ENCODE data around the gene YAP1.

YAP1 gene

GRCh38 chr11:102208835-102209234, 98.6 kb downstream of the YAP1 start:
- Histone ChIP-seq H3K27me3 (ENCODE audit: insufficient read depth, poor library complexity, severe bottlenecking) (peaks cover 11% of the 10 kb centered on the region), H3K27ac (replicated peaks) (no peak overlapping the region), H3K4me3 (replicated peaks; ENCODE audit: insufficient read depth, low read length) (no peak overlapping the region)
- TF ChIP-seq REST (IDR thresholded peaks at IDR 0.05; ENCODE audit: insufficient replicate concordance, low read depth) (no peak), GABPA (IDR thresholded peaks at IDR 0.05; ENCODE audit: low read depth) (no peak), POLR2AphosphoS5 (IDR thresholded peaks at IDR 0.05; ENCODE audit: low read depth) (no peak), SPI1 (IDR thresholded peaks at IDR 0.05; ENCODE audit: borderline replicate concordance, low read depth) (no peak)
- TF ChIP-seq, protein P1, sequence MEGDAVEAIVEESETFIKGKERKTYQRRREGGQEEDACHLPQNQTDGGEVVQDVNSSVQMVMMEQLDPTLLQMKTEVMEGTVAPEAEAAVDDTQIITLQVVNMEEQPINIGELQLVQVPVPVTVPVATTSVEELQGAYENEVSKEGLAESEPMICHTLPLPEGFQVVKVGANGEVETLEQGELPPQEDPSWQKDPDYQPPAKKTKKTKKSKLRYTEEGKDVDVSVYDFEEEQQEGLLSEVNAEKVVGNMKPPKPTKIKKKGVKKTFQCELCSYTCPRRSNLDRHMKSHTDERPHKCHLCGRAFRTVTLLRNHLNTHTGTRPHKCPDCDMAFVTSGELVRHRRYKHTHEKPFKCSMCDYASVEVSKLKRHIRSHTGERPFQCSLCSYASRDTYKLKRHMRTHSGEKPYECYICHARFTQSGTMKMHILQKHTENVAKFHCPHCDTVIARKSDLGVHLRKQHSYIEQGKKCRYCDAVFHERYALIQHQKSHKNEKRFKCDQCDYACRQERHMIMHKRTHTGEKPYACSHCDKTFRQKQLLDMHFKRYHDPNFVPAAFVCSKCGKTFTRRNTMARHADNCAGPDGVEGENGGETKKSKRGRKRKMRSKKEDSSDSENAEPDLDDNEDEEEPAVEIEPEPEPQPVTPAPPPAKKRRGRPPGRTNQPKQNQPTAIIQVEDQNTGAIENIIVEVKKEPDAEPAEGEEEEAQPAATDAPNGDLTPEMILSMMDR (IDR thresholded peaks at IDR 0.05; ENCODE audit: insufficient read depth, low read length), result no peak
- DNase-seq (ENCODE audit: low read depth in 1 of 2, low spot score in 1 of 2), result no peak

DNA sequence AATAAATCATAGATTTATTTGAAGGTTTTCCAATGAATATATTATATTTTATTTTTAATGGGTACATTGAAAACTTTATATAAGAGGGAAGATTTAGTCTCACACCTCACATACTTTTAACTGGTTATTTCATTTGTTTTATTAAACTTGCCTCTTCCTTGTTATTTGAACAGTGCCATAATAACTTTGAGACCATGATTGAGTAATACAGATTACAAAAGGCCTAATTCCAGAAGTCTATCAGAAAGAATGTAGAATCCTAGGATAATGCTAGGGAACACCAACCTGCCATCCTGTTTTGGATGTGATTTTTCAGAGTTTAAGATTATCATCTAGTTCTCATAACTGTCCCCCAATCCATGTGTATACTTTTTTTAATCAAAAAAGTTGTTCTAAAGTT, 104.4 kb downstream of the YAP1 start:
- no peak overlapping the region for H3K27ac ChIP-seq (replicated peaks)
- no peak for DNase-seq (ENCODE audit: low read depth in 1 of 2, low spot score in 1 of 2)
- no peak overlapping the region for H3K4me3 ChIP-seq (replicated peaks; ENCODE audit: insufficient read depth, low read length)
- no peak for TF ChIP-seq GABPA (IDR thresholded peaks at IDR 0.05; ENCODE audit: low read depth)
- TF ChIP-seq SPI1 (IDR thresholded peaks at IDR 0.05; ENCODE audit: borderline replicate concordance, low read depth), result no peak
- no peak for TF ChIP-seq POLR2AphosphoS5 (IDR thresholded peaks at IDR 0.05; ENCODE audit: low read depth)
- TF ChIP-seq, protein P1 (IDR thresholded peaks at IDR 0.05; ENCODE audit: insufficient read depth, low read length), result no peak
- no peak for TF ChIP-seq REST (IDR thresholded peaks at IDR 0.05; ENCODE audit: insufficient replicate concordance, low read depth)
- H3K27me3 ChIP-seq (ENCODE audit: insufficient read depth, poor library complexity, severe bottlenecking), result peaks cover 11% of the 10 kb centered on the region

GRCh38 chr11:102216433-102217075, 106.3 kb downstream of the YAP1 start:
- Histone ChIP-seq H3K27ac (replicated peaks) (no peak overlapping the region), H3K4me3 (replicated peaks; ENCODE audit: insufficient read depth, low read length) (no peak overlapping the region), H3K27me3 (ENCODE audit: insufficient read depth, poor library complexity, severe bottlenecking) (peaks cover 5% of the 10 kb centered on the region)
- DNase-seq (ENCODE audit: low read depth in 1 of 2, low spot score in 1 of 2), result no peak
- TF ChIP-seq POLR2AphosphoS5 (IDR thresholded peaks at IDR 0.05; ENCODE audit: low read depth) (no peak), SPI1 (IDR thresholded peaks at IDR 0.05; ENCODE audit: borderline replicate concordance, low read depth) (no peak), GABPA (IDR thresholded peaks at IDR 0.05; ENCODE audit: low read depth) (no peak)

DNA sequence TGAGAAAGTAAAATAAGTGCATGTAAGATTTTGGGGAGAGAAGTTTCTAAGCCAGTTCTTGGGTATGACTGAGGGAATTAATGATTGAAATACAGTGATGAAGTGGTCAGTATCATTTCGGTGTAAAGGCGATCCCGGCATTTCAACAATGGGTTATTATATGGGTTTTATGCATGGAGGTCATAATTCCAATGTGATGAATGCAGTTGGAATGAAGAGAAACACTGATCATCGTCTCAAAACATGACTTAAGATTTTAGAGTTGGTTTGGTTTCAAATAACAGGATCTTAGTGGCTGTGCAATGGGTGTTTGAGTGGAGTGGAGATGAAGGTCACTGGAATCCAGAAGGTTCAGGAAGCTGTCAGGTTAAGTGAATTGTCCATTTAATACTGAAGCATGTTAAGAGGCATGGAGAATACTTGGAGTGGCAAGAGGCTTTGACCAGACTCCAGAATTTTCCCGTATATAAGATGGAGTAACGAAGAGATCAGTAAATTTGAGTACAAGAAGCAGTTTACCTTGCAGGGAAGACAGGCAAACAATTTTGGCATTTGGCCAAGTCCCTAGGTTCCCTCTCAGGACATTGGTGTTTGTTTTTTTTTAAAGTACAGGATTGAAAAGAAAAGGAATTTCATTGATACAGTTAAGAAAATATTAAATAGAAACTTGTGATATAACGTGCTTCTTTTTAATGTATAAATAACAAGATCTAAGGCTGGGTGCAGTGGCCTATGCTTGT, 110.7 kb downstream of the YAP1 start:
- TF ChIP-seq GABPA (IDR thresholded peaks at IDR 0.05; ENCODE audit: low read depth), result no peak
- TF ChIP-seq SPI1 (IDR thresholded peaks at IDR 0.05; ENCODE audit: borderline replicate concordance, low read depth), result no peak
- TF ChIP-seq, protein P1 (IDR thresholded peaks at IDR 0.05; ENCODE audit: insufficient read depth, low read length), result no peak
- TF ChIP-seq REST (IDR thresholded peaks at IDR 0.05; ENCODE audit: insufficient replicate concordance, low read depth), result no peak
- TF ChIP-seq POLR2AphosphoS5 (IDR thresholded peaks at IDR 0.05; ENCODE audit: low read depth), result no peak
- no peak overlapping the region for H3K27ac ChIP-seq (replicated peaks)
- DNase-seq (ENCODE audit: low read depth in 1 of 2, low spot score in 1 of 2), result no peak
- H3K27me3 ChIP-seq (ENCODE audit: insufficient read depth, poor library complexity, severe bottlenecking), result peaks cover 5% of the 10 kb centered on the region
- H3K4me3 ChIP-seq (replicated peaks; ENCODE audit: insufficient read depth, low read length), result no peak overlapping the region

Measured in HL-60 (cell line).